Memory B cell (primary cell): ENCODE results near the gene HCRT.
"Not testable (repeated sequence)": the region's sequence is repeated elsewhere in the genome, so short reads cannot be mapped to it uniquely, and the experiment has no call there.

Source experiments
- ATAC-seq: fragments of 150-1000 bp; cut with Tn5 transposase; 2 replicates; pipeline ENCODE4 v1.10.0; 2021; ENCODE audit warnings: low read depth, mild to moderate bottlenecking, moderate library complexity
- DNase-seq, 2 donors: peaks; one replicate each; pipeline ENCODE4 v3.0.0; 2022; ENCODE audit warnings: low spot score in 2 of 2
- H3K27ac Mint-ChIP-seq: one replicate; pipeline ENCODE4 v1.8.0; 2022; ENCODE audit warnings: mild to moderate bottlenecking, moderate library complexity, mixed read lengths
- H3K27me3 Mint-ChIP-seq: one replicate; pipeline ENCODE4 v1.8.0; 2022; ENCODE audit warnings: mixed read lengths
- H3K36me3 Mint-ChIP-seq: one replicate; pipeline ENCODE4 v1.8.0; 2022; ENCODE audit warnings: mild to moderate bottlenecking, mixed read lengths
- H3K4me1 Mint-ChIP-seq: one replicate; pipeline ENCODE4 v1.8.0; 2022; ENCODE audit warnings: mixed read lengths
- H3K4me3 Mint-ChIP-seq: one replicate; pipeline ENCODE4 v1.8.0; 2022; ENCODE audit warnings: mild to moderate bottlenecking, moderate library complexity, mixed read lengths
- H3K9me3 Mint-ChIP-seq: one replicate; pipeline ENCODE4 v1.8.0; 2022; ENCODE audit warnings: mixed read lengths

The HCRT gene

GRCh38 chr17:42155614-42156045 is 29.6 kb downstream of the HCRT start:
- Mint-ChIP-seq H3K27ac (no peak overlapping the region), H3K9me3 (no peaks in the 10 kb centered on the region), H3K4me1 (peaks cover 21% of the 10 kb centered on the region), H3K36me3 (no peaks in the 10 kb centered on the region), H3K4me3 (peak overlapping the region; percentile 82), H3K27me3 (no peaks in the 10 kb centered on the region)
- ATAC-seq = no peak
- no peak for DNase-seq

- DNase-seq (no peak), ATAC-seq (no peak)
- H3K27ac Mint-ChIP-seq = peak overlapping the region; percentile 86
- H3K4me3 Mint-ChIP-seq = peak overlapping the region; percentile 82
- H3K9me3 Mint-ChIP-seq = no peaks in the 10 kb centered on the region
- H3K27me3 Mint-ChIP-seq = no peaks in the 10 kb centered on the region
- H3K36me3 Mint-ChIP-seq = no peaks in the 10 kb centered on the region
- H3K4me1 Mint-ChIP-seq = peaks cover 21% of the 10 kb centered on the region
Measured at GRCh38 chr17:42153919-42154742, 31.1 kb downstream of the HCRT start.

- ATAC-seq (no peak), DNase-seq (no peak)
- Mint-ChIP-seq H3K36me3 (peaks cover 16% of the 10 kb centered on the region), H3K4me1 (peaks cover 19% of the 10 kb centered on the region), H3K27ac (peak overlapping the region; percentile 46), H3K27me3 (no peaks in the 10 kb centered on the region), H3K9me3 (no peaks in the 10 kb centered on the region), H3K4me3 (no peak overlapping the region)
Measured at GRCh38 chr17:42146911-42147607, 38.2 kb downstream of the HCRT start.

- H3K4me3 Mint-ChIP-seq, H3K9me3 Mint-ChIP-seq: not testable (repeated sequence)
- H3K4me1 Mint-ChIP-seq = peaks cover 19% of the 10 kb centered on the region
Measured at GRCh38 chr17:42143138-42143537, 42.1 kb downstream of the HCRT start.

GRCh38 chr17:42142371-42142896 is 42.8 kb downstream of the HCRT start:
- DNase-seq (no peak), ATAC-seq (no peak)
- Mint-ChIP-seq H3K9me3 (no peaks in the 10 kb centered on the region), H3K4me3 (no peak overlapping the region), H3K36me3 (peaks cover 15% of the 10 kb centered on the region), H3K4me1 (peaks cover 20% of the 10 kb centered on the region), H3K27me3 (no peaks in the 10 kb centered on the region), H3K27ac (no peak overlapping the region)

More at GRCh38 chr17:42143138-42143537, 42.1 kb downstream of the HCRT start:
- H3K36me3 Mint-ChIP-seq = peaks cover 17% of the 10 kb centered on the region
- ATAC-seq, H3K27ac Mint-ChIP-seq, DNase-seq, H3K27me3 Mint-ChIP-seq: not testable (repeated sequence)

- DNase-seq (no peak), ATAC-seq (no peak)
- Mint-ChIP-seq H3K27me3 (no peaks in the 10 kb centered on the region), H3K4me3 (no peak overlapping the region), H3K9me3 (no peaks in the 10 kb centered on the region), H3K27ac (no peak overlapping the region), H3K36me3 (peaks cover 11% of the 10 kb centered on the region), H3K4me1 (peaks cover 20% of the 10 kb centered on the region)
Measured at GRCh38 chr17:42141382-42141781, 43.9 kb downstream of the HCRT start.

- Mint-ChIP-seq H3K36me3 (peaks cover 14% of the 10 kb centered on the region), H3K4me1 (peaks cover 26% of the 10 kb centered on the region)
- H3K27me3 Mint-ChIP-seq, H3K9me3 Mint-ChIP-seq, DNase-seq, ATAC-seq, H3K4me3 Mint-ChIP-seq, H3K27ac Mint-ChIP-seq: not testable (repeated sequence)
Measured at GRCh38 chr17:42140690-42141089, 44.6 kb downstream of the HCRT start.

GRCh38 chr17:42138749-42139492 is 46.3 kb downstream of the HCRT start:
- no peak overlapping the region for H3K27ac Mint-ChIP-seq
- no peaks in the 10 kb centered on the region for H3K27me3 Mint-ChIP-seq
- DNase-seq (no peak), ATAC-seq (no peak)
- peaks cover 28% of the 10 kb centered on the region for H3K4me1 Mint-ChIP-seq
- no peak overlapping the region for H3K4me3 Mint-ChIP-seq
- no peaks in the 10 kb centered on the region for H3K9me3 Mint-ChIP-seq
- H3K36me3 Mint-ChIP-seq = peaks cover 14% of the 10 kb centered on the region

GRCh38 chr17:42136654-42137051 is 48.6 kb downstream of the HCRT start:
- Mint-ChIP-seq H3K27me3 (no peaks in the 10 kb centered on the region), H3K27ac (peak overlapping the region; percentile 75), H3K9me3 (no peaks in the 10 kb centered on the region), H3K4me3 (no peak overlapping the region), H3K4me1 (peaks cover 43% of the 10 kb centered on the region), H3K36me3 (peaks cover 7% of the 10 kb centered on the region)
- ATAC-seq = no peak
- no peak for DNase-seq

GRCh38 chr17:42135664-42136653 is 49.3 kb downstream of the HCRT start:
- Mint-ChIP-seq H3K4me1 (peaks cover 42% of the 10 kb centered on the region), H3K27ac (peak overlapping the region; percentile 75), H3K4me3 (peak overlapping the region; percentile 47), H3K27me3 (no peaks in the 10 kb centered on the region), H3K9me3 (no peaks in the 10 kb centered on the region), H3K36me3 (peaks cover 8% of the 10 kb centered on the region)
- ATAC-seq = no peak
- DNase-seq = no peak

- DNase-seq = no peak
- ATAC-seq = no peak
- Mint-ChIP-seq H3K9me3 (no peaks in the 10 kb centered on the region), H3K4me3 (no peak overlapping the region), H3K27me3 (no peaks in the 10 kb centered on the region), H3K36me3 (peaks cover 11% of the 10 kb centered on the region), H3K4me1 (peaks cover 47% of the 10 kb centered on the region), H3K27ac (peak overlapping the region; percentile 75)
Measured at GRCh38 chr17:42135151-42135550, 50.1 kb downstream of the HCRT start.
